Lung (tissue), 12 donors: ENCODE measurements around the gene ZNF319. TPM values are rescaled to one million over a fixed set of nuclear protein-coding genes. Genes with fewer than 3 reads are reported as not detected.

ENCODE experiments used
- ATAC-seq: fragments of 200-7000 bp; cut with Tn5 transposase; one replicate; pipeline ENCODE4 v1.9.1; 2020; ENCODE audit warnings: moderate number of reproducible peaks; ENCODE audit not compliant: insufficient read depth, low FRiP score
- DNase-seq, 3 donors: peaks; one replicate each; pipeline ENCODE4 v3.0.0-alpha.2; 2013 to 2017
- H3K27ac ChIP-seq, 2 donors: one replicate each; pipeline ENCODE4 v1.5.1; 2013; ENCODE audit warnings: mild to moderate bottlenecking in 2 of 2, moderate library complexity in 2 of 2, control low read depth in 1 of 2, inconsistent platforms in 1 of 2, low read depth in 1 of 2, low read length in 1 of 2
- H3K27me3 ChIP-seq, 3 donors: one replicate each; pipeline ENCODE4 v1.5.1; 2013; ENCODE audit warnings: low read length in 2 of 3; ENCODE audit not compliant: control insufficient read depth in 3 of 3, insufficient read depth in 3 of 3
- H3K36me3 ChIP-seq, 4 donors: one replicate each; pipeline ENCODE4 v1.5.1; 2013; ENCODE audit warnings: low read length in 4 of 4, mild to moderate bottlenecking in 1 of 4, moderate library complexity in 1 of 4; ENCODE audit not compliant: control insufficient read depth in 4 of 4, insufficient read depth in 4 of 4
- H3K4me1 ChIP-seq, 5 donors: one replicate each; pipeline ENCODE4 v1.5.1; 2013; ENCODE audit warnings: low read length in 5 of 5, mild to moderate bottlenecking in 2 of 5, moderate library complexity in 1 of 5; ENCODE audit not compliant: control insufficient read depth in 5 of 5, insufficient read depth in 5 of 5
- H3K4me3 ChIP-seq: one replicate; pipeline ENCODE4 v1.5.1; 2013; ENCODE audit warnings: mild to moderate bottlenecking, control low read depth, moderate library complexity
- H3K9ac ChIP-seq, 2 donors: one replicate each; pipeline ENCODE4 v1.5.1; 2013; ENCODE audit warnings: low read length in 2 of 2, control low read depth in 1 of 2; ENCODE audit not compliant: insufficient read depth in 1 of 2
- H3K9me3 ChIP-seq, 4 donors: one replicate each; pipeline ENCODE4 v1.5.1; 2013; ENCODE audit warnings: low read length in 3 of 4, mild to moderate bottlenecking in 1 of 4, moderate library complexity in 1 of 4; ENCODE audit not compliant: control insufficient read depth in 4 of 4, insufficient read depth in 3 of 4
- WGBS, 2 donors: extraction: QIAGEN DNeasy Blood & Tissue Kit; methylation state at CpG; one replicate each; pipeline ENCODE4 v1.1.7; 2013; 5-methylcytosine and 5-hydroxymethylcytosine counted together
- polyA plus RNA-seq, 2 donors: library from polyadenylated mRNA; stranded (reverse); fragments of 200-250 nt; gene quantifications; one replicate each; pipeline ENCODE4 v1.2.1, GENCODE V29; 2013
- total RNA-seq, 2 donors: library from RNA; depleted of rRNA in 1 of 2; stranded (reverse); fragments of >200 nt in 1 of 2; gene quantifications; one replicate each; pipeline ENCODE4 v1.2.1, GENCODE V29; 2014 to 2021
- TF ChIP-seq, protein P1 (sequence below): IDR thresholded peaks from 2 replicates; pipeline ENCODE4 v1.5.1; 2012; ENCODE audit warnings: mild to moderate bottlenecking; ENCODE audit errors: control extremely low read depth, extremely low read depth
- donor health status: control.
- donor health status: control.
- donor health status: Bipolar disorder and iron deficiency.
- donor health status: healthy.
- donor health status: DM: yes; HTN: yes; CAD: no.

Gene ZNF319
- total and polyA plus RNA-seq, 4 donors, result 6.0 to 15.3 (median 9.6) TPM

DNA sequence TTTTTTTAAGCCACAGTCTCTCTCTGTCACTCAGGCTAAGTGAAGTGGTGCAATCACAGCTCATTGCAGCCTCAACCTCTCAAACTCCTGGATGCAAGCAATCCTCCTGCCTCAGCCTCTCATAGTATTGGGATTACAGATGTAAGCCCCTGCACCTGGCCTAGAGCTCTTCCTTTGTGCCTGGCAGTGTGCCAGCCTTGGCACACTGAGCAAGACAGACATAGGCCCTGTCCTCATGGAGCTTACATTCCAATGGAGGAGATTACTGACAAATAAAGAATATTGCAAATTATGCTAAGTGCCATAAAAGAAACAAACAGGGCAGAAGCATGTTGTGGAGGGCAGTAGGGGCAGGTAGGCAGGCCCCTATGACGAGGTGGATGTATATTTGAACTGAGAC lies 28.6 kb downstream of the ZNF319 start:
- no peak for ATAC-seq
- Histone ChIP-seq H3K36me3 (no peaks in the 10 kb centered on the region), H3K27ac (no peak overlapping the region), H3K9ac (no peak overlapping the region), H3K4me3 (no peak overlapping the region), H3K27me3 (no peaks in the 10 kb centered on the region), H3K4me1 (peaks cover 0 to 5% (median 0%) of the 10 kb centered on the region in 5 donors), H3K9me3 (no peaks in the 10 kb centered on the region)
- 80 to 89% methylated on average over 1 of the region's 1 CpG for WGBS, 2 donors
- TF ChIP-seq, protein P1, sequence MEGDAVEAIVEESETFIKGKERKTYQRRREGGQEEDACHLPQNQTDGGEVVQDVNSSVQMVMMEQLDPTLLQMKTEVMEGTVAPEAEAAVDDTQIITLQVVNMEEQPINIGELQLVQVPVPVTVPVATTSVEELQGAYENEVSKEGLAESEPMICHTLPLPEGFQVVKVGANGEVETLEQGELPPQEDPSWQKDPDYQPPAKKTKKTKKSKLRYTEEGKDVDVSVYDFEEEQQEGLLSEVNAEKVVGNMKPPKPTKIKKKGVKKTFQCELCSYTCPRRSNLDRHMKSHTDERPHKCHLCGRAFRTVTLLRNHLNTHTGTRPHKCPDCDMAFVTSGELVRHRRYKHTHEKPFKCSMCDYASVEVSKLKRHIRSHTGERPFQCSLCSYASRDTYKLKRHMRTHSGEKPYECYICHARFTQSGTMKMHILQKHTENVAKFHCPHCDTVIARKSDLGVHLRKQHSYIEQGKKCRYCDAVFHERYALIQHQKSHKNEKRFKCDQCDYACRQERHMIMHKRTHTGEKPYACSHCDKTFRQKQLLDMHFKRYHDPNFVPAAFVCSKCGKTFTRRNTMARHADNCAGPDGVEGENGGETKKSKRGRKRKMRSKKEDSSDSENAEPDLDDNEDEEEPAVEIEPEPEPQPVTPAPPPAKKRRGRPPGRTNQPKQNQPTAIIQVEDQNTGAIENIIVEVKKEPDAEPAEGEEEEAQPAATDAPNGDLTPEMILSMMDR, result no peak
- DNase-seq, result no peak

DNA sequence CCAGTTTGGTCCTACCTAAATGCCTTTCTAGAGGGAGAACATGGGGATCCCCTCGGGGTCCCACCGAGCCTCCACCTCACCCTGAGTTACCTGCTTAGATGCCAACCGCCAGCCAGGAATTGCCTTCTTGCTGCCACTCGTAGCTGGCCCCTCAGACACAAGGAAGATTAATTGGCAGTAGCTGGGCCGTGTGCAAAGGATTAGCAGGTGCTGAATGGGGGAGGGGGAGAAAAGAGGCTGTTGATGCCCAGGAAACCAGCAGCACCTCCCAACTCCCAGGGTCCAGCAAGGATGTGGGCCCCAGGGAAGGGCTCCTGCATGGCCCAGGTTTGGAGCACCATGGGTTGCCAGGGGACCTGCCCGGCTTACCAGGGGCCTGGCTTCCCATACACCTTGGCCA lies 29.5 kb downstream of the ZNF319 start, which contains the start of gene CNGB1:
TSS of gene CNGB1 (minus strand) at position 159 of the 400 bp plus-strand sequence. CDS start 3,842 bp downstream, outside the sequence.
- Histone ChIP-seq H3K27me3 (no peaks in the 10 kb centered on the region), H3K9ac (no peak within 1 kb of the TSS), H3K27ac (no peak within 1 kb of the TSS), H3K9me3 (no peaks in the 10 kb centered on the region), H3K36me3 (no peaks in the 10 kb centered on the region), H3K4me1 (peaks cover 0 to 1% (median 0%) of the 10 kb centered on the region in 5 donors), H3K4me3 (no peak within 1 kb of the TSS)
- TF ChIP-seq, protein P1, result no peak
- DNase-seq, result no peak
- WGBS, 2 donors, result 80 to 84% methylated on average over 6 of the region's 6 CpGs
- no peak for ATAC-seq

DNA sequence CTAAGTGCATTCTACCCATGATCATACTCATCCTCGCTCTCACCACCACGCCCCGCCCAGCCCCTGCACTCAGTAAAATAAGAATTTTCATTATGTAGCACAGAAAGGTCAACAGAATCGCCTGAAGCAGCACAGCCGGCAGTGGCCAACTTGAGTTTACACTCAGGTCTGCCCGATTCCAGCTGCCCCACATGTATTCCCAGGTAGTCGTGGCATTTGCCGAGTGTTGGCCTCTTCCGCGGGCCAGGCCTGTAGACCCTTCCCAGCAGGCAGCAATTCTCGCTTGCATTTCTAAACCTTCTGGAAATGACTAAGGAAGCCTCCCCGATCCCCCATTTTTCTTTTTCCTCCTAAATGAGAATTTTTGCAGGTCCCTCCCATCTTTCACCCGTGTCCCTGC lies 30.2 kb downstream of the ZNF319 start:
- H3K27me3 ChIP-seq, result no peaks in the 10 kb centered on the region
- TF ChIP-seq, protein P1, result no peak
- WGBS, 2 donors, result 83 to 84% methylated on average over 13 of the region's 13 CpGs

More for the DNA sequence above, 30.2 kb downstream of the ZNF319 start:
- Histone ChIP-seq H3K4me3 (no peak overlapping the region), H3K9me3 (no peaks in the 10 kb centered on the region), H3K4me1 (no peaks in the 10 kb centered on the region), H3K9ac (no peak overlapping the region), H3K36me3 (no peaks in the 10 kb centered on the region), H3K27ac (no peak overlapping the region)
- DNase-seq (no peak), ATAC-seq (no peak)
